ENCODE data around the gene OLFML1.

Gene OLFML1

DNA sequence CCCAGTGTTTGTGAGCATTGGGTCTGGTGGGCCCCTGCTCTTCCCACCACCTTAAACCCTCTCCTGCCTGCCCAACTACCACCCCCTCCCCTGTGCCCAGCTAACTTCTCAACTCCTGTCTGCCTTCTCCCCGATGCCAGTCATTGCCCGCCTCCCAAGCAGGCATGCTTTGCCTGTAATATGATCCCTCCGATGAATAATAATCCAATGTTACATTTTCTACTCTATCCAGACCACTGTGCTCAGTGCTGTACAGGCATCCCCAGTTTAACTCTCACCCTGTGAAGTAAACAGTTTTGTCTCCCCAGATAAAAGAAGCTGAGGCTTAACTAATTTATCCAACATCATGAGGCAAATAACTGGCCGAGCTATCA, 35.5 kb upstream of the OLFML1 start:
- no peaks in the 10 kb centered on the region for H3K79me2 ChIP-seq (ENCODE audit: control insufficient read depth, insufficient read depth, low read length, unreplicated experiment)
- H3K27me3 ChIP-seq (ENCODE audit: insufficient read depth, low read length) = 0 out of 2 replicates have a peak, but pooled peaks cover 2% of the 10 kb centered on the region
- H3K27ac ChIP-seq (ENCODE audit: low read depth, low read length) = no peak overlapping the region
- H2AFZ ChIP-seq (ENCODE audit: low read length, unreplicated experiment) = no peak overlapping the region
- no peaks in the 10 kb centered on the region for H3K36me3 ChIP-seq (ENCODE audit: insufficient read depth, low read length)
- H3K4me3 ChIP-seq (ENCODE audit: low read depth, low read length) = no peak overlapping the region
- no peaks in the 10 kb centered on the region for H3K4me1 ChIP-seq (ENCODE audit: control insufficient read depth, insufficient read depth, low read length, unreplicated experiment)

DNA sequence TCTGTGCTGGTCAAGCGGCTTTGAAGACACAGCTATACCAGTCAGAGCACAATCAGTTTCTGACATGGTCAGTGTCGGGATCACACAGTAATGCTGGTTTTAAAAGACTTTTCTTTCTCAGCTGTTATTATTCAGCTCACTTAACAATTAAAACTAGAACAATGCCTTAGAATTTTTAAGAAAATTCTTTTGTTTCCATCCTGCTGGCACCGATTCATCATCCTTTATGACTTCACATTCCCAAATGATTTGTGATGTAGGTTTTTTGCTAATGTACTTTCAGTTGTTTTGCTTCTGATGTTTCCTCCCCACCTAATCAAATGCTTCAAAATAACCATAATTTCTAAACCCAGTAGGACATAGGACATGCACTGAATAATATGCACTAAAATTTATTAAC, 34.5 kb upstream of the OLFML1 start:
- H2AFZ ChIP-seq (ENCODE audit: low read length, unreplicated experiment) = no peak overlapping the region
- no peaks in the 10 kb centered on the region for H3K4me1 ChIP-seq (ENCODE audit: control insufficient read depth, insufficient read depth, low read length, unreplicated experiment)
- no peak overlapping the region for H3K27ac ChIP-seq (ENCODE audit: low read depth, low read length)
- H3K79me2 ChIP-seq (ENCODE audit: control insufficient read depth, insufficient read depth, low read length, unreplicated experiment) = no peaks in the 10 kb centered on the region
- no peaks in the 10 kb centered on the region for H3K27me3 ChIP-seq (ENCODE audit: insufficient read depth, low read length)
- H3K36me3 ChIP-seq (ENCODE audit: insufficient read depth, low read length) = no peaks in the 10 kb centered on the region
- H3K4me3 ChIP-seq (ENCODE audit: low read depth, low read length) = no peak overlapping the region

DNA sequence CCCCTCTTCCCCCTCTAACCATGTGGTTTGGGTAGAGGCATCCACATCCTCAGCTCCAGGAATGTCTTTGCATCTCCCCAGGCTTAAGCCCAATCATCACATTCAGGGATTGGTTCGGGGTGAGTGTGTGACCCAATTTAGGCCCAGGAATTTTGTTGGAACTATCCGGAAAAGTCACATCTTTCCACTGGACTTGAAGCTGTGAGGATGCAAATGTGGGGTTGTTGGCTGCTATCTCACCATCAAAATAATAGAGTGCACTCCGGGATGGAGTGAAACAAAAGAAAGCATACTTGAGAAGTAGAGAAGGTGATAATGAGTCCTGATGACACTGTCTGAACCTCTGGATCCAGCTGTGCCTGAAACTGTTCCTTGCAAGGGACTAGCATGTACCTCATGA, 33.8 kb upstream of the OLFML1 start:
- no peaks in the 10 kb centered on the region for H3K27me3 ChIP-seq (ENCODE audit: insufficient read depth, low read length)
- no peaks in the 10 kb centered on the region for H3K4me1 ChIP-seq (ENCODE audit: control insufficient read depth, insufficient read depth, low read length, unreplicated experiment)
- no peak overlapping the region for H3K4me3 ChIP-seq (ENCODE audit: low read depth, low read length)
- H3K36me3 ChIP-seq (ENCODE audit: insufficient read depth, low read length) = no peaks in the 10 kb centered on the region
- no peak overlapping the region for H2AFZ ChIP-seq (ENCODE audit: low read length, unreplicated experiment)
- H3K79me2 ChIP-seq (ENCODE audit: control insufficient read depth, insufficient read depth, low read length, unreplicated experiment) = no peaks in the 10 kb centered on the region
- no peak overlapping the region for H3K27ac ChIP-seq (ENCODE audit: low read depth, low read length)

DNA sequence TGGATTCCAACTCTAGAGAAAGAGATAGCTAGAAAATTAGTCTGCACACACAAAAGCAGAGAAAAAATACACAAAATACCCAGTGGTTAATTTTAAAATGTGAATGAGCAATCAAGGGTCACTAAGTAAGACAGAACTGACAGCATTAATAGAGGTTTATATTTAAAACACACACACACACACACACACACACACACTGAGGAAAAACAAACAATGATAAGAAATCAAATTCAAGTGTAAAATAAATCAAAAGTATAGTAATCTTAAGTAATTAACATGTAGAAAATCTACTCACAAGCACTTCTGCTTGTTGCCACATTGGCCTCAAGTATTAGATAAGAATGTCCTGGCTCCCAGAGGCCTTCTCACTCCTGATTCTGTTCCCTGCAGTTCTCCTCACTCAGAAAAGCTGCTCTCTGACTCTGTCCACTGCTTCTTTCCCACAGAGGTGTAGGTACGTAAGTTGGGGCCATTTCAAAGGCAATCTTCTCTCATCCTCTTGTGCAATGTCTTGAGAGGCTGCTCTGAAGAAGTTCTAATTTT, 33.3 kb upstream of the OLFML1 start:
- no peak overlapping the region for H3K4me3 ChIP-seq (ENCODE audit: low read depth, low read length)
- H3K27ac ChIP-seq (ENCODE audit: low read depth, low read length) = no peak overlapping the region
- H3K27me3 ChIP-seq (ENCODE audit: insufficient read depth, low read length) = no peaks in the 10 kb centered on the region

DNA sequence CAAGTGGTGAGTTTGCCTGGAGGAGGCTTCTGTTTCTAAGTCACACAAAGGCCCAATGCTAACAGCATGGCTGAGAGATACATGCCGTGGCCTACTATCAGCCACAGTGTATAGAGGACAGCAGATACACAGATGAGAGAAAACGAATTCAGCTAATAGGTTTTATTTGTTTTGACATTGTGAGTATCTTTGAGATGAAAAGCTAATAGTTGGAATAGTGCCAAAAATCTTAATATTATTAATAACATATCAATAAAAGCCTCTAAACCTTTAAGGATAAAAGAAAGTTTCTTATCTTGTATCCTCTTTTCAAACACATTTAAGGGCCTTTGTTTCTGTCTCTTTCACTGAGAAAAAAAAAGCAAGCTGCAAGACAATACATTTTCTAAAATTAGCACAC, 30.5 kb upstream of the OLFML1 start:
- Histone ChIP-seq H3K79me2 (ENCODE audit: control insufficient read depth, insufficient read depth, low read length, unreplicated experiment) (no peaks in the 10 kb centered on the region), H2AFZ (ENCODE audit: low read length, unreplicated experiment) (no peak overlapping the region), H3K4me1 (ENCODE audit: control insufficient read depth, insufficient read depth, low read length, unreplicated experiment) (no peaks in the 10 kb centered on the region), H3K27ac (ENCODE audit: low read depth, low read length) (no peak overlapping the region), H3K27me3 (ENCODE audit: insufficient read depth, low read length) (no peaks in the 10 kb centered on the region), H3K36me3 (ENCODE audit: insufficient read depth, low read length) (no peaks in the 10 kb centered on the region), H3K4me3 (ENCODE audit: low read depth, low read length) (no peak overlapping the region)

More for the DNA sequence above, 33.3 kb upstream of the OLFML1 start:
- Histone ChIP-seq H3K4me1 (ENCODE audit: control insufficient read depth, insufficient read depth, low read length, unreplicated experiment) (no peaks in the 10 kb centered on the region), H3K79me2 (ENCODE audit: control insufficient read depth, insufficient read depth, low read length, unreplicated experiment) (no peaks in the 10 kb centered on the region), H3K36me3 (ENCODE audit: insufficient read depth, low read length) (no peaks in the 10 kb centered on the region), H2AFZ (ENCODE audit: low read length, unreplicated experiment) (no peak overlapping the region)

DNA sequence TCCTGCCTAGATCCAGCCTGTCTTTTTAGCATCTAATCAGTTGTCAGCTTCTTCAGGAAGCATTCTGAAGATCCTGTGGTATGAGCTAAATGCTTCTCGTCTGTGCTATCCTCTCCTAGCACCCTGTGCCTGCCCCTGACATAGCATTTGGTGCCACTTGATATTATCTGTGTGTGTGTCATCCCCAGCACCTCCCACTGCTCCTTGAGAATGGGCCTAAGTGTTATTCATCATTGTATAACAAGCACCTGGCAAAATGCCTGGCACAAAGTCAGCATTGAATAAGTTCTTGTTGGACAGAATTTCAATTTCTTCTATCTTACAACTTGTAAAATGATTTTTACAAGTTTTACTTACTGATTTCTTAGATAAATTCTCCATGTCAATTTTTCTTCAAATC, 28.1 kb upstream of the OLFML1 start:
- Histone ChIP-seq H3K4me3 (ENCODE audit: low read depth, low read length) (no peak overlapping the region), H3K4me1 (ENCODE audit: control insufficient read depth, insufficient read depth, low read length, unreplicated experiment) (no peaks in the 10 kb centered on the region), H3K27ac (ENCODE audit: low read depth, low read length) (no peak overlapping the region), H3K27me3 (ENCODE audit: insufficient read depth, low read length) (no peaks in the 10 kb centered on the region), H3K36me3 (ENCODE audit: insufficient read depth, low read length) (no peaks in the 10 kb centered on the region), H3K79me2 (ENCODE audit: control insufficient read depth, insufficient read depth, low read length, unreplicated experiment) (no peaks in the 10 kb centered on the region), H2AFZ (ENCODE audit: low read length, unreplicated experiment) (no peak overlapping the region)

DNA sequence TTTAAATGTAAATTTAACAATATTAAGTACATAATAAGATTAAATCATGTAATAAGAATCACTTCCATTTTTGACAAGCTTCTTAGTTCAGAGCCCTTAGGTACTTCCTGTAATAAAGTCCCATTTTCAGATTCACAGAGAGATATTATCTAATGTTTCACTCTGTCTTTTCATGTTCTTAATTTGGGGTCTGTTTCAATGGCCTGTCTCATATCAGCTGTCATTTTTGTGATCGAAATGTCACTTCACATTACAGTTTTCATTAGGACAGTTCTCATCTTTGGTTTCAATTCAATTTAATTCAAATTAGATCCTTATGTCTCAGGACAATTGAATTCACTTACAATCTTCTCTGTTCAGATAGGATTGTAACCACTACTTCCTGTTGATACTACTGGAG, 22.6 kb upstream of the OLFML1 start:
- no peak overlapping the region for H3K27ac ChIP-seq (ENCODE audit: low read depth, low read length)
- no peak overlapping the region for H2AFZ ChIP-seq (ENCODE audit: low read length, unreplicated experiment)
- no peaks in the 10 kb centered on the region for H3K4me1 ChIP-seq (ENCODE audit: control insufficient read depth, insufficient read depth, low read length, unreplicated experiment)
- H3K27me3 ChIP-seq (ENCODE audit: insufficient read depth, low read length) = no peaks in the 10 kb centered on the region
- H3K4me3 ChIP-seq (ENCODE audit: low read depth, low read length) = no peak overlapping the region
- no peaks in the 10 kb centered on the region for H3K79me2 ChIP-seq (ENCODE audit: control insufficient read depth, insufficient read depth, low read length, unreplicated experiment)
- no peaks in the 10 kb centered on the region for H3K36me3 ChIP-seq (ENCODE audit: insufficient read depth, low read length)

DNA sequence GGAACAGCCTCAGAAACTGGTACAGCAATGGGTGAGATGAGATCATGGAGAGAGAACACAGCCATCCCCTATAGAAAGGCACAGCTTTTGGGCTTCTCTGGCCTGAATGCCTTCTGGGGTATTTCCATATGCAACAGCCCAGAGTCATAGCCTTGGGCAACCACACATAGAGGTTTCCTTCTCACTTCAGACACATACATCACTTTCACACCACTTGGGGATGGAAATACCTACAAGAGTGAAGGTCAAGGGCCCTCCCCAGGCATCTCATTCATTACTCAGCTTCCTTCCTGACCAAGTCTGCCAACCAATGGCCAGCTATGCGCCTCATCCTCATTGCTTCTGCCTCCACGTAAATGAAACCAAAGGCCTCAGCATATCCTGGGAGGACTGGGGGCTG, 17.7 kb upstream of the OLFML1 start:
- Histone ChIP-seq H3K4me1 (ENCODE audit: control insufficient read depth, insufficient read depth, low read length, unreplicated experiment) (no peaks in the 10 kb centered on the region), H2AFZ (ENCODE audit: low read length, unreplicated experiment) (no peak overlapping the region), H3K27ac (ENCODE audit: low read depth, low read length) (no peak overlapping the region), H3K36me3 (ENCODE audit: insufficient read depth, low read length) (no peaks in the 10 kb centered on the region), H3K4me3 (ENCODE audit: low read depth, low read length) (no peak overlapping the region), H3K27me3 (ENCODE audit: insufficient read depth, low read length) (no peaks in the 10 kb centered on the region), H3K79me2 (ENCODE audit: control insufficient read depth, insufficient read depth, low read length, unreplicated experiment) (no peaks in the 10 kb centered on the region)

DNA sequence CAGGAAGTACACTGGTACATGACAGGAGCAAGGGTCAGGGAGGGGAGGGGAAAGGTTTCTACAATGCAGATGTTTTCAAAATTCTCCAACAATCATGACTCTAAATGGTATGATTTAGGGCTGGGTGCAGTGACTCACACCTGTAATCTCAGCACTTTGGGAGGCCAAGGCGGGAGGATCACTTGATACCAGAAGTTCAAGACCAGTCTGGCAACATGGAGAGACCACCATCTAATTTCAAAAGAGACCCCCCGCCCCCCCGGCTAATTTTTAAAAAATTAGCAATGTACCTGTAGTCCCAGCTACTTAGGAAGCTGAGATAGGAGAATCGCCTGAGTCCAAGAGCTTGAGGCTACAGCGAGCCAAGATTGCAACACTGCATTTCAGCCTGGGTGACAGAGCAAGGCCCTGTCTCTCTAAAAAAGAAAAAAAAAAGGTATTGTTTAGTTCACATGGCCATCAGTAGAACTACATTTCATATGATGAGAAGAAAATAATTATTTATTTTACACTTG, 15.9 kb upstream of the OLFML1 start:
- no peaks in the 10 kb centered on the region for H3K79me2 ChIP-seq (ENCODE audit: control insufficient read depth, insufficient read depth, low read length, unreplicated experiment)
- no peaks in the 10 kb centered on the region for H3K4me1 ChIP-seq (ENCODE audit: control insufficient read depth, insufficient read depth, low read length, unreplicated experiment)
- no peak overlapping the region for H2AFZ ChIP-seq (ENCODE audit: low read length, unreplicated experiment)
- no peaks in the 10 kb centered on the region for H3K27me3 ChIP-seq (ENCODE audit: insufficient read depth, low read length)
- H3K36me3 ChIP-seq (ENCODE audit: insufficient read depth, low read length) = no peaks in the 10 kb centered on the region
- H3K27ac ChIP-seq (ENCODE audit: low read depth, low read length) = no peak overlapping the region
- H3K4me3 ChIP-seq (ENCODE audit: low read depth, low read length) = no peak overlapping the region

DNA sequence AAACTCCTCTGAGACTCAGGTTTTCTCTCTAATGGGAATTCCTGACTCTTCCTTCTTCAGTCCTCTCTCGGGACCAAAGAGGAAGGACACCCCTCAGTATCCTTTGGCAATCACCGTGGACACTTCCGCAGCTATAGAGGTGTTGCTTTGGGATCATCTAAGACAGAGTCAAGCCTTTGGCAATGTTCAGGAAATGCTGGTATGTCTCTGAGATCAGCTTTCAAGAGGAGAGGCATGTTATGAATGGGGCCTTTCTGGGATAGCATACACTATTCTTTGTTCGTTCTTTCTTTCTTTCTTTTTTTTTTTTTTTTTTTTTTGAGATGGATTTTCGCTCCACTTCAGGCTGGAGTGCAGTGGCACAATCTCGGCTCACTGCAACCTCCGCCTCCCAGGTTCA, 14.2 kb upstream of the OLFML1 start:
- Histone ChIP-seq H3K27me3 (ENCODE audit: insufficient read depth, low read length) (no peaks in the 10 kb centered on the region), H3K36me3 (ENCODE audit: insufficient read depth, low read length) (no peaks in the 10 kb centered on the region), H3K27ac (ENCODE audit: low read depth, low read length) (no peak overlapping the region), H3K79me2 (ENCODE audit: control insufficient read depth, insufficient read depth, low read length, unreplicated experiment) (no peaks in the 10 kb centered on the region), H3K4me3 (ENCODE audit: low read depth, low read length) (no peak overlapping the region), H3K4me1 (ENCODE audit: control insufficient read depth, insufficient read depth, low read length, unreplicated experiment) (no peaks in the 10 kb centered on the region), H2AFZ (ENCODE audit: low read length, unreplicated experiment) (no peak overlapping the region)

DNA sequence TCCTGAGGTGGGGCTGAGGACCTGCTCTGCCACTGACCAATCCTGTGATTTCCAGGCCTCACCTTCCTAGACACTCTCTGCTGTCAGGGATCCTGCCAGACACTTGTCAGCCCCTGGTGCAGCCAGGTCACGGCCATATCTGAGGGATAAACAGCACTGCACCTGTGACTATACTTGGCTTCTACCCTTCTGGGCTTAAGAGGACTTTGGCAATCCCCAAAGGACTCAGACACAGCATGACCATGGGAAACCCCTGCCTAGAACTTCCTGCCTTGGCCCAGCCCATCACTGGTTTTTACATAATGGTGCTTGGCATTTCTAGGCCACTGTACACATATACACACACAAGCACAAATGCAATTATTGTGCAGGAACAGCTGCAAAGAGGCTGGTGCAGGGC, 11.6 kb upstream of the OLFML1 start:
- H3K79me2 ChIP-seq (ENCODE audit: control insufficient read depth, insufficient read depth, low read length, unreplicated experiment) = no peaks in the 10 kb centered on the region
- H3K4me1 ChIP-seq (ENCODE audit: control insufficient read depth, insufficient read depth, low read length, unreplicated experiment) = no peaks in the 10 kb centered on the region
- no peak overlapping the region for H2AFZ ChIP-seq (ENCODE audit: low read length, unreplicated experiment)
- peaks cover 4% of the 10 kb centered on the region; the same call in 1 of the 2 replicates for H3K27me3 ChIP-seq (ENCODE audit: insufficient read depth, low read length)
- no peak overlapping the region for H3K27ac ChIP-seq (ENCODE audit: low read depth, low read length)
- no peaks in the 10 kb centered on the region for H3K36me3 ChIP-seq (ENCODE audit: insufficient read depth, low read length)
- H3K4me3 ChIP-seq (ENCODE audit: low read depth, low read length) = no peak overlapping the region

Measured in ACC112 (cell line).